Measurements from ENCODE around the gene VPS13D. TPM values are rescaled to one million over a fixed set of nuclear protein-coding genes. Genes with fewer than 3 reads are reported as not detected.

VPS13D gene
- total RNA-seq, 1 experiment from 2014 or later = 33.1 TPM

DNA sequence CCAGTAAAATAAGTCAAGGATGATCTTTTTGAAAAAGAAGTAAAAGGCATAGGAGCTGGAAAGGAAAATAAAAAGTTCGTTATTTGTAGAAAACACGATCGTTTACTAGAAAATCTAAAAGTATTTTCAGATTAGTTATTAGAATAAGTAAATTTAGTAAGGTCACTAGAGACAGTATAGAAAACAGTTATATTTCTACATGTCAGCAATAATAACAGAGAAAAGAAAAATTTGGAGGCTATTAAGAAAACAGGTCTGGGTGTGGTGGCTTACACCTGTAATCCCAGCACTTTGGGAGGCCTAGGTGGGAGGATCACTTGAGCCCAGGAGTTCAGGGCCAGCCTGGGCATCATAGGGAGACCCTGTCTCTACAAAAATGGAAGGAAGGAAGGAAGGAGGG is 181.3 kb downstream of the VPS13D start:
- no peak overlapping the region for H3K27ac ChIP-seq (ENCODE audit: low read length)
- peaks cover 17% of the 10 kb centered on the region; the same call in 1 of the 2 replicates for H3K9me3 ChIP-seq (ENCODE audit: control insufficient read depth, insufficient read depth, low read depth, low read length)
- intact Hi-C loops (cut with micrococcal nuclease; ENCODE audit: unreplicated experiment) (no loop called here), in situ Hi-C loops (cut with HindIII; ENCODE audit: low pct_unique_long_range_greater_than_20kb, low sequenced_read_pairs) (no loop called here)
- H3K36me3 ChIP-seq (ENCODE audit: control insufficient read depth, insufficient read depth, low read length) = no peaks in the 10 kb centered on the region; the same call in 1 of the 2 replicates
- DNase-seq (ENCODE audit: low read depth, low spot score) (no peak), ATAC-seq (no peak)
- POLR2A ChIA-PET = no interaction called here
- TF ChIP-seq, protein P1, sequence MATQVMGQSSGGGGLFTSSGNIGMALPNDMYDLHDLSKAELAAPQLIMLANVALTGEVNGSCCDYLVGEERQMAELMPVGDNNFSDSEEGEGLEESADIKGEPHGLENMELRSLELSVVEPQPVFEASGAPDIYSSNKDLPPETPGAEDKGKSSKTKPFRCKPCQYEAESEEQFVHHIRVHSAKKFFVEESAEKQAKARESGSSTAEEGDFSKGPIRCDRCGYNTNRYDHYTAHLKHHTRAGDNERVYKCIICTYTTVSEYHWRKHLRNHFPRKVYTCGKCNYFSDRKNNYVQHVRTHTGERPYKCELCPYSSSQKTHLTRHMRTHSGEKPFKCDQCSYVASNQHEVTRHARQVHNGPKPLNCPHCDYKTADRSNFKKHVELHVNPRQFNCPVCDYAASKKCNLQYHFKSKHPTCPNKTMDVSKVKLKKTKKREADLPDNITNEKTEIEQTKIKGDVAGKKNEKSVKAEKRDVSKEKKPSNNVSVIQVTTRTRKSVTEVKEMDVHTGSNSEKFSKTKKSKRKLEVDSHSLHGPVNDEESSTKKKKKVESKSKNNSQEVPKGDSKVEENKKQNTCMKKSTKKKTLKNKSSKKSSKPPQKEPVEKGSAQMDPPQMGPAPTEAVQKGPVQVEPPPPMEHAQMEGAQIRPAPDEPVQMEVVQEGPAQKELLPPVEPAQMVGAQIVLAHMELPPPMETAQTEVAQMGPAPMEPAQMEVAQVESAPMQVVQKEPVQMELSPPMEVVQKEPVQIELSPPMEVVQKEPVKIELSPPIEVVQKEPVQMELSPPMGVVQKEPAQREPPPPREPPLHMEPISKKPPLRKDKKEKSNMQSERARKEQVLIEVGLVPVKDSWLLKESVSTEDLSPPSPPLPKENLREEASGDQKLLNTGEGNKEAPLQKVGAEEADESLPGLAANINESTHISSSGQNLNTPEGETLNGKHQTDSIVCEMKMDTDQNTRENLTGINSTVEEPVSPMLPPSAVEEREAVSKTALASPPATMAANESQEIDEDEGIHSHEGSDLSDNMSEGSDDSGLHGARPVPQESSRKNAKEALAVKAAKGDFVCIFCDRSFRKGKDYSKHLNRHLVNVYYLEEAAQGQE (IDR thresholded peaks at IDR 0.05; ENCODE audit: insufficient read depth in 1 of 2, low read depth in 2 of 2, low read length in 1 of 2) = no peak
- TF ChIP-seq CTCF (IDR thresholded peaks at IDR 0.05) = no peak
- TF ChIP-seq TCF7L2 (IDR thresholded peaks at IDR 0.05; ENCODE audit: low read depth, low read length) = no peak
- no peak for TF ChIP-seq SIN3A (IDR thresholded peaks at IDR 0.05; ENCODE audit: borderline replicate concordance, insufficient read depth, low read depth, low read length)
- TF ChIP-seq POLR2AphosphoS5 (IDR thresholded peaks at IDR 0.05; ENCODE audit: low read depth, low read length) = no peak
- CTCF ChIA-PET = no interaction called here
- BruUV-seq (replicated peaks) = no TSS peak
- no peak overlapping the region for H3K4me3 ChIP-seq (ENCODE audit: low read depth in 2 of 2, low read length in 2 of 2)
- peaks cover 7% of the 10 kb centered on the region; the same call in 1 of the 2 replicates for H3K4me1 ChIP-seq (ENCODE audit: control insufficient read depth, insufficient read depth, low read length)
- no peaks in the 10 kb centered on the region for H3K27me3 ChIP-seq (ENCODE audit: control insufficient read depth, insufficient read depth, low read length)

DNA sequence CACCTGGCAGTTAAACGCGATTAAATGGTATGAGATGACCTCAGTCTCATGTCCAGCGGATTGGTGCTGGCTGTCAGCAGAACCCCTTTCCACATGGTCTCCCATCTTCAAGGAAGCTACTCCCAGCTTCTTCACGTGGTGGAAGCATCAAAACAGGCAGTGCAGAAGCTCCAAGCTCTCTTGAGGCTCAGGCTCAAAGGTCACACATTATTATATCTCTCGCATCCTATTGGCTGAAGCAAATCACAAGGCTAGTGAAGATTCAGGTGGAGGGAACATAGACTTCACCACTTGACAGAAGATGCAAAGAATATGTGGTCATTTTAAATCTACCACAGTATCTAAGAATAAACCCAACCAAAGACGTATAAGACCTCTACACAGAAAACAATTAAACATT is 181.9 kb downstream of the VPS13D start:
- intact Hi-C loops (cut with micrococcal nuclease; ENCODE audit: unreplicated experiment) = no loop called here
- CTCF ChIA-PET = no interaction called here
- Histone ChIP-seq H3K4me3 (ENCODE audit: low read depth in 2 of 2, low read length in 2 of 2) (no peak overlapping the region), H3K27ac (ENCODE audit: low read length) (no peak overlapping the region), H3K27me3 (ENCODE audit: control insufficient read depth, insufficient read depth, low read length) (no peaks in the 10 kb centered on the region), H3K36me3 (ENCODE audit: control insufficient read depth, insufficient read depth, low read length) (no peaks in the 10 kb centered on the region), H3K4me1 (ENCODE audit: control insufficient read depth, insufficient read depth, low read length) (peaks cover 7% of the 10 kb centered on the region; the same call in 1 of the 2 replicates), H3K9me3 (ENCODE audit: control insufficient read depth, insufficient read depth, low read depth, low read length) (peaks cover 17% of the 10 kb centered on the region; the same call in 1 of the 2 replicates)
- DNase-seq (ENCODE audit: low read depth, low spot score) (no peak), ATAC-seq (no peak)
- BruUV-seq (replicated peaks) = no TSS peak
- in situ Hi-C loops (cut with HindIII; ENCODE audit: low pct_unique_long_range_greater_than_20kb, low sequenced_read_pairs) = no loop called here
- POLR2A ChIA-PET = no interaction called here
- TF ChIP-seq POLR2AphosphoS5 (IDR thresholded peaks at IDR 0.05; ENCODE audit: low read depth, low read length) = no peak
- no peak for TF ChIP-seq TCF7L2 (IDR thresholded peaks at IDR 0.05; ENCODE audit: low read depth, low read length)
- TF ChIP-seq, protein P1 (IDR thresholded peaks at IDR 0.05; ENCODE audit: insufficient read depth in 1 of 2, low read depth in 2 of 2, low read length in 1 of 2) = no peak
- no peak for TF ChIP-seq SIN3A (IDR thresholded peaks at IDR 0.05; ENCODE audit: borderline replicate concordance, insufficient read depth, low read depth, low read length)
- no peak for TF ChIP-seq CTCF (IDR thresholded peaks at IDR 0.05)

All from Panc1 (cell line).